GM19043 (cell line): ENCODE results near the gene WDR47.

Source experiments
- ATAC-seq: cut with Tn5 transposase; IDR thresholded peaks from one replicate; pipeline ENCODE4 v1.9.1; 2021; ENCODE audit warnings: low read depth; ENCODE audit not compliant: unreplicated experiment

The WDR47 gene

GRCh38 chr1:109041621-109042468, at the start of gene WDR47:
WDR47 (minus strand) TSS chr1:109042102; CDS start chr1:109023512, 18,590 bp downstream.
- peak; percentile 96 for ATAC-seq

GRCh38 chr1:109091078-109091838, 49.4 kb upstream of the WDR47 start:
- peak; percentile 47 for ATAC-seq

DNA sequence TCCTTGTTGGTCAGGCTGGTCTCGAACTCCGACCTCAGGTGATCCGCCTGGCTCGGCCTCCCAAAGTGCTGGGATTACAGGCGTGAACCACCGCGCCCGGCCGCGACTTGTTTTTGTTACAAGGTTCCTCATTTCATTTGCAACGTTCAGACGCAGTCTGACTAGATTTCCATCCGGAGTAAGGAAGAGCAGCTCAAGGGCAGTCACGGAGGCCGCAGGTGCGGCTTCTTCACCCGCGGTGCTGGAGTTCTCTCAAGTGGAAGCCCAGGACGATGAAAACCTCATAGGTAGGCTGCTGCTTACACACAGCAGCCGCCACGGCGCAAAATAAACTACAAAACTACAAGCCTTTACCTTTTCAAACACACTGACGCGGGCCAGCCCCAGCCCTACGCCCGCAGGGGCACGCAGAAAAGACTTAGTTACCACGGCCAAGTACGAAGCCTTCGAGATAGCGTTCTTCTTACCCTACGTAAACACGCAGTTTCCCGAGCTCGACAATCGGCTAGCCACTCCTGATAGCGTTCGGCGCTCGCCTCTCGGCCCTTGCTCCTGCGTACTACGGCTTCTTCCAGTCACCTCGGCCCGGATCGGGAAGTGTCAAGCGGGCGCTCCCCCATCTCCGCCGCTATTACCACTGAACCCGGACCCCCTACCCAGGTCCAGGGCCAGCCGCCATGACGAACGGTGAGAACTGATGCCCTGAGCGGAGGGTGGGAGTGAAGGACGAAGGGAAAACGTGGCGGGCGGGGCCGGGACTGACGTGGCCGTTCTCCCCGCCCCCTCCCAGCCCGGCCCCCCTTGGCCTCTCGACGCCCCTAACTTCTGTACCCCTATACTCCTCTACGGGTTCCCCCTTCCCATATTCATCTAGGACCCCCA, 48.5 kb upstream of the WDR47 start, which contains the start of gene TMEM167B:
Gene TMEM167B, plus strand, starts transcription at position 569 of the 882 bp plus-strand sequence. Its CDS starts 109 bp downstream, at position 678.
- peak; percentile 92 for ATAC-seq

DNA sequence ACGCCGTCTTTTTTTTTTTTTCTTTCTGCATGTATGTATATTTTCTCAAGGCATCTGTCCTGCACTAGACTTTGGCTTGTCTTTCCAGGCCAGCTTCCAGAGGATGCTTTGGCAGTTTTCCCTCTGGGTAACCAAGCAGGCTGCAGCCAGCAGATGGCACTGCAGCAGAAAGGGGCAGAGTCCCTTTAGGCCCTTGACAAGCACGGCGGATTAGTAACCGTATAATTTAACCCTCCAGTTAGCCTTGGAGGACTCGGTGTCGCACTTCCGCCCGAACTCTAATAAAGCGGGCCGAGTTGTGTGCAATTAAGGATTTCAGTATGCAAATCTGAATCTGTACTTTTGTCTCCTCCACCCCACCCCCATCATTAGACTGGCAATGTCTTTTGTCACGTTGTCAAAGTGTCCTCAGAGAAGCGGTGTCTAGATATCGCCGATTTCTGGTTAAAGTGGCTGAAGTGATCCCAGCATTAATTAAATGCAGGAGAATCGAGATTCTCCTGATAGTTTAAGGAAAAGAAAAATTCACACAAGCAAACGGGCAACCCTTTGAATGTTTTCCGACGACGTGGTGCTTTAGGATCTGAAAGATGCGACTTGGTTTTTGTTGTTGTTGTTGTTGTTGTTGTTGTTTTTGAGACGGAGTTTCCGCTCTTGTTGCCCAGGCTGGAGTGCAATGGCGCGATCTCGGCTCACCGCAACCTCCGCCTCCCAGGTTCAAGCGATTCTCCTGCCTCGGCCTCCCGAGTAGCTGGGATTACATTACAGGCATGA, 47.5 kb upstream of the WDR47 start:
- ATAC-seq = no peak

- no peak for ATAC-seq
Measured at GRCh38 chr1:109084563-109085517, 42.9 kb upstream of the WDR47 start.

- ATAC-seq = no peak
Measured at GRCh38 chr1:109083923-109084322, 42.0 kb upstream of the WDR47 start.

GRCh38 chr1:109083501-109083900, 41.6 kb upstream of the WDR47 start:
- ATAC-seq = no peak

GRCh38 chr1:109080441-109081082, 38.7 kb upstream of the WDR47 start:
- no peak for ATAC-seq

DNA sequence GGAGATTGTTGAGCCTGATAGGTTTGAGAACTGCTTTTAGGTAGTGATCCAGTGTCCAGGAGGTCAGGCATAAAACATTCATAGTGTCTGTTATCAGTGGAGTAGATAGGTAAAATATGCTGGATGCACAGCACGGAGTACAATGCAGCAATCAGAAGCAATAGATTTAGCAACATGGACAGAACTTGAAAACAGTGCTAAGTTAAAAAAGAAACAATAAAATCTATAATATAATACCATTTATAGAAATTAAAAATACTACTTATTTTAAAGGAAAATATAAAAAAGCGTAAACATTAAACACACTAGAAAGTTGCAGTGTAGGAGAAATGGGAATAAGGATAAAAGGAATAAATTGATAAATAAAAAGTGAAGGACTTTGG, 37.3 kb upstream of the WDR47 start:
- no peak for ATAC-seq

DNA sequence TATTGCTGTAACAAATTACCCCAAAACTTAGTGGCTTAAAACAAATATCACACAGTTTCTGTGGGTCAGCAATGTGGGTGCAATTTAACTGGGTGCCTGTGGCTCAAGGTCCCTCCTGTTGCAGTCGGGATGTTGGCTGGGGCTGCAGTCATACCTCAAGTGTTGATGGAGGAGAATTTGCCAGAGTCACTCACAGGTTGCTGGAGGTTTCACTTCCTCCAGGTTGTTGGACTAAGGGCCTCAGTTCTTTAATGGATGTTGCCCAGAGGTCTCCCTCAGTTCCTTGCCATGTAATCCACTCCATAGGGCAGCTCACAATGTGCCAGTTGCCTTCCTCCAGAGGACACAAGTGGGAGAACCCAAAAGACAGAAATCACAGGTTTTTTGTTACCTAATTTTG, 36.4 kb upstream of the WDR47 start:
- ATAC-seq = no peak

GRCh38 chr1:109075531-109076490, 33.9 kb upstream of the WDR47 start, which contains the start of gene TAF13:
TAF13 (minus strand) TSS chr1:109076003; CDS start chr1:109075947, 56 bp downstream.
- ATAC-seq = peak; percentile 100

DNA sequence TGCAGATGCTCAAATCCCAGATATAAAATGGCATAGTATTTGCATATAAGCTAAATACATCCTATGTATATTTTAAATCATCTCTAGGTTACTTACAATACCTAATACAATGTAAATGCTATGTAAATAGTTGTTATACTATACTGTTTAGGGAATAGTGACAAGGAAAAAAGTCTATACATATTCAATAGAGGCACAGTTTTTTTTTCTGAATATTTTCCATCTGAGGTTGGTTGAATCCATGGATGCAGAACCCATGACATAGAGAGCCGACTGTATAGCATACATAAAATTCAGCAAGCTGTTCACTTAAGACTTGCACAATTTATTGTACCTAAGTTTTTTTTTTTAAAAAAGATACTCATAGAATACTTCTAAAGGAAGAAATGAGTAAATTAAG, 27.4 kb upstream of the WDR47 start:
- no peak for ATAC-seq

DNA sequence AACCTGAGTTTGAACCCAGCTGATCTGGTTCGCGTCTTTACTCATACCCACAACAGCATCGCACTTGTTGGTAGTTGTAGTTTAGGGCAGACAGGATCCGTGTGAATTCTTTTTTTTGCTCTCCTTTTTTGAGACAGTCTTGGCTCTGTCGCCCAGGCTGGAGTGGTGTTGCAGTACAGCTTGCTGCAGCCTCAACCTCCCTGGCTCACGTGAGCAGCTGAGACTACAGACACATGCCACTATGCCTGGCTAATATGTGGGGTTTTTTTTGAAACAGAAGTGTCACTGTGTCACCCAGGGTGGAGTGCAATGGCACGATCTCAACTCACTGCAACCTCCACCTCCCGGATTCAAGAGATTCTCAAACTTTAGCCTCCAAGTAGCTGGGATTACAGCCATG, 26.0 kb upstream of the WDR47 start:
- no peak for ATAC-seq

DNA sequence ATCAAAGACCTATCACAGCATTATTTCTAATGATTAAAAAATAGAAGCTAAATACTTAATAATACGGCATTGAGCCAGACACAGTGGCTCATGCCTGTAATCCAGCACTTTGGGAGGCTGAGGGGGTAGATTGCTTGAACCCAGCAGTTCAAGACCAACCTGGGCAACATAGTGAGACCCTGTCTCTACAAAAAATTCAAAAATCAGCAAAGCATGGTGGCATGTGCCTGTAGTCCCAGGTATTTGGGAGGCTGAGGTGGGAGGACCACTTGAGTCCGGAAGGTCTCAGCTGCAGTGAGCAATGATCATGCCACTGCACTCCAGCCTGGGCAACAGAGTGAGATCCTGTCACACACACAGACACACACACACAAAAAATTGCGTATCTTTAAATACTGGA, 23.2 kb upstream of the WDR47 start:
- ATAC-seq = no peak

- ATAC-seq = no peak
Measured at GRCh38 chr1:109061183-109061582, 19.3 kb upstream of the WDR47 start.

- no peak for ATAC-seq
Measured at GRCh38 chr1:109060707-109061106, 18.8 kb upstream of the WDR47 start.

- ATAC-seq = no peak
Measured at GRCh38 chr1:109059026-109059425, 17.1 kb upstream of the WDR47 start.
